Epithelial cell of esophagus (primary cell): ENCODE results near the gene ELL.

ENCODE experiments used
- DNase-seq: peaks from one replicate; pipeline ENCODE4 v3.0.0; 2010; ENCODE audit warnings: low read depth
- H3K4me3 ChIP-seq: 2 replicates; pipeline ENCODE4 v1.5.1; 2011; ENCODE audit warnings: mild to moderate bottlenecking, low read length, control low read depth
- CTCF ChIP-seq: IDR thresholded peaks from 2 replicates; pipeline ENCODE4 v1.5.1; 2011; ENCODE audit warnings: low read depth, mild to moderate bottlenecking, low read length, control low read depth, inconsistent platforms; ENCODE audit not compliant: insufficient read depth; ENCODE audit errors: missing control alignments

Gene ELL

GRCh38 chr19:18453269-18454024 is 68.4 kb downstream of the ELL start:
- H3K4me3 ChIP-seq: no peak overlapping the region
- peak; percentile 77 for DNase-seq
- no peak for TF ChIP-seq CTCF

- DNase-seq: no peak
- TF ChIP-seq CTCF: no peak
- H3K4me3 ChIP-seq: no peak overlapping the region
Observed at GRCh38 chr19:18452386-18452785, 69.5 kb downstream of the ELL start.

- no peak overlapping the region for H3K4me3 ChIP-seq
- peak; percentile 72 for DNase-seq
- peak; percentile 92 for TF ChIP-seq CTCF
Observed at GRCh38 chr19:18450931-18451836, 70.7 kb downstream of the ELL start.

- no peak for TF ChIP-seq CTCF
- H3K4me3 ChIP-seq: no peak overlapping the region
- no peak for DNase-seq
Observed at GRCh38 chr19:18450021-18450930, 71.6 kb downstream of the ELL start.

GRCh38 chr19:18449552-18449951 is 72.3 kb downstream of the ELL start:
- no peak for TF ChIP-seq CTCF
- H3K4me3 ChIP-seq: no peak overlapping the region
- no peak for DNase-seq

- no peak for TF ChIP-seq CTCF
- DNase-seq: no peak
- H3K4me3 ChIP-seq: no peak overlapping the region
Observed at GRCh38 chr19:18446811-18447359, 75.0 kb downstream of the ELL start.
